ENCODE data around the gene REEP5.

Gene REEP5

DNA sequence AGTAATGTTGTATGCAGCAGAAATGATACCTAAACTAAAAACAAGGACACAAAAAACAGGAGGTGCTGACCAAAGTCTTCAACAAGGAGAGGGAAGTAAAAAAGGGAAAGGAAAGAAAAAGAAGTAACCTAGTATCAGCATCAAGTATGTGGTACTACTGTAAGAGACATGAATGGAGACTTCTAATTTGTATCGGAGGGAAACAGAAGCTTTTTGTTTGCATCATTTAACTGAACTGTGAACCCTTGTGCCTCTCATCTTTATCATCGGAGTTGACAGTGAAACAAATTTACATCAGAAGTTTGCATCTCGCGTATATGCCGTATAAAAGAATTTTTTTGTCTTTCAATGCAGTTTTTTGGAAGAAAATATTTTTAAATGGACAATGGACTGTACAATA lies 54.6 kb downstream of the REEP5 start:
- DNase-seq (ENCODE audit: extremely low spot score), result no peak
- TF ChIP-seq, protein P1, sequence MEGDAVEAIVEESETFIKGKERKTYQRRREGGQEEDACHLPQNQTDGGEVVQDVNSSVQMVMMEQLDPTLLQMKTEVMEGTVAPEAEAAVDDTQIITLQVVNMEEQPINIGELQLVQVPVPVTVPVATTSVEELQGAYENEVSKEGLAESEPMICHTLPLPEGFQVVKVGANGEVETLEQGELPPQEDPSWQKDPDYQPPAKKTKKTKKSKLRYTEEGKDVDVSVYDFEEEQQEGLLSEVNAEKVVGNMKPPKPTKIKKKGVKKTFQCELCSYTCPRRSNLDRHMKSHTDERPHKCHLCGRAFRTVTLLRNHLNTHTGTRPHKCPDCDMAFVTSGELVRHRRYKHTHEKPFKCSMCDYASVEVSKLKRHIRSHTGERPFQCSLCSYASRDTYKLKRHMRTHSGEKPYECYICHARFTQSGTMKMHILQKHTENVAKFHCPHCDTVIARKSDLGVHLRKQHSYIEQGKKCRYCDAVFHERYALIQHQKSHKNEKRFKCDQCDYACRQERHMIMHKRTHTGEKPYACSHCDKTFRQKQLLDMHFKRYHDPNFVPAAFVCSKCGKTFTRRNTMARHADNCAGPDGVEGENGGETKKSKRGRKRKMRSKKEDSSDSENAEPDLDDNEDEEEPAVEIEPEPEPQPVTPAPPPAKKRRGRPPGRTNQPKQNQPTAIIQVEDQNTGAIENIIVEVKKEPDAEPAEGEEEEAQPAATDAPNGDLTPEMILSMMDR (IDR thresholded peaks at IDR 0.05; ENCODE audit: control extremely low read depth, extremely low read depth, low read depth, missing control alignments), result no peak
- ChIA-PET CTCF (interaction anchor here (1.1 to 1.5 kb wide), 6 partner anchors 10 to 56 kb away, joined by 3 to 4 read pairs (median 4); no protein-coding TSS in a partner anchor), POLR2A (no interaction called here)

DNA sequence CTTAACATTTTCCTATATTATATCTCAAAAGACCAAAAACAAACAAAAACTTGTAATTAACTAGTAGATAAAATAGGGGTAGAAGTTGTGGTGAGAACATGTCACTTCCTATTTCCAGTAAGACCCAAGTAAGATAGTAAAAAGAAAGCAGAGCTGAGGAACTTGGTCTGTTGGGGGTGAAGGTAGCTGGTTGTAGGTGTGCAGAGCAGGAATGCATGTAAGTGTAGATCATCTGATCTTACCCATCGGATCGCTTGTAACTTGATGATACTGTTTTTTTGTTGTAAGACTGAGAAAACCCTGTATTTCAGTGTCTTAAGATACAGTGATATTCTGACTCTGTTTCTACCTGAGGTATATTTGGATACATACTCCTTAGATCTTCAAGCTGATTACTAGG lies 55.3 kb downstream of the REEP5 start:
- POLR2A ChIA-PET, result no interaction called here
- CTCF ChIA-PET, result interaction anchor here (1.1 to 1.5 kb wide), 4 partner anchors 12 to 56 kb away, joined by 4 read pairs; no protein-coding TSS in a partner anchor
- TF ChIP-seq, protein P1 (IDR thresholded peaks at IDR 0.05; ENCODE audit: control extremely low read depth, extremely low read depth, low read depth, missing control alignments), result no peak
- no peak for DNase-seq (ENCODE audit: extremely low spot score)

DNA sequence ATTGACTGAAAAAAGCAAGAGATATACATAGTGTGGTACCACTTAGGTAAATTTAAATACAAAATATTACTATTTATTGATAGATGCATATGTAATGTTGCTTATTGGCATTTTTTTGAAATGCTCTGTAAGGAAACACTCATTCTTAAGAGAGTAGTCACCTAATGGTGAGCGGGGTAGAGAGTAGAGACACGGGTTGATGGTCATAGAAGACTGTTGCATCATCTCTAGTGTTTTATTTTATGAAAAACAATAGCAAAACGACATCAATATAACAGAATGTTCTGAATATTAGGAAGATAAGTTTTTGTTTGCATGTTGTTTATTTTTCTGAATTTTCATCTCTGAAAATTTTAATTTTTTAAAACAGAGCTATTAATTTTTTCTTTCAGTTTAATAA lies 56.9 kb downstream of the REEP5 start:
- TF ChIP-seq, protein P1 (IDR thresholded peaks at IDR 0.05; ENCODE audit: control extremely low read depth, extremely low read depth, low read depth, missing control alignments), result no peak
- ChIA-PET POLR2A (no interaction called here), CTCF (no interaction called here)
- no peak for DNase-seq (ENCODE audit: extremely low spot score)

DNA sequence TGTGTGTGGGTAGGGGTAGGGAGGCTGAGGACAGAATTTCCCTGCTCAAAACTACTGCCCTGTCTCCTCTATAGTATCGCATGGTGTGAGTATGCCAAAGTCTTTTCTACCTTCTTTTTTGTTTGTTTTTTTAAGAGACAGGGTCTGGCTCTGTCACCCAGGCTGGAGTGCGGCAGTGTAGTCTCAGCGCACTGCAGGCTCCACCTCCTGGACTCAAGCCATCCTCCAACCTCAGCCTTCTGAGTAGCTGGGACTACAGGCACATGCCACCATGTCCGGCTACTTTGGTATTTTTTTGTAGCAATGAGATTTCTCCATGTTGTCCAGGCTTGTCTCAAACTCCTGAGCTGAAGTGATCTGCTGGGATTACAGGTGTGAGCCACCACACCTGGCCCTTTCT lies 58.5 kb downstream of the REEP5 start:
- POLR2A ChIA-PET, result no interaction called here
- TF ChIP-seq, protein P1 (IDR thresholded peaks at IDR 0.05; ENCODE audit: control extremely low read depth, extremely low read depth, low read depth, missing control alignments), result no peak
- DNase-seq (ENCODE audit: extremely low spot score), result no peak
- CTCF ChIA-PET, result interaction anchor here (1.7 kb wide), 1 partner anchor 18 kb away, joined by 4 read pairs; no protein-coding TSS in a partner anchor

DNA sequence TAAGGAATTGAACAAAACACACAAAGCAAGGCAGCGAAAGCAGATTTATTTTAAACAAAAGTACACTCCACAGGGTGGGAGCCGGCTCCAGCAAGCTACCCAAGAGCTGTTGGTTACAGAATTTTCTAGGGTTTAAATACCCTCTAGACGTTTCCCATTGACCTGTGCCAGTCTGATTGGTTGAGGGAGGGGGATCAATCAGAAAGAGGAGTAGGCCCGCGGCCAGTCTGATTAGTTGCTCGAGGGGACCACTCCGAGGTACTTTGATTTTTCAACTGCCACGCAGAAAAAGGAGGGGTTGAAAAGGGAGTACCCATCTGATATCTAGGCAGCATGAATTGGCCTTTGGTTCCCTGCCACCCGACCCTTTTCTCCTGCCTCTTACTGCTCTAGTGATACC lies 59.9 kb downstream of the REEP5 start:
- no peak for DNase-seq (ENCODE audit: extremely low spot score)
- TF ChIP-seq, protein P1 (IDR thresholded peaks at IDR 0.05; ENCODE audit: control extremely low read depth, extremely low read depth, low read depth, missing control alignments), result no peak
- POLR2A ChIA-PET, result no interaction called here
- CTCF ChIA-PET, result interaction anchor here (1.2 kb wide), 1 partner anchor 61 kb away, joined by 4 read pairs; no protein-coding TSS in a partner anchor

DNA sequence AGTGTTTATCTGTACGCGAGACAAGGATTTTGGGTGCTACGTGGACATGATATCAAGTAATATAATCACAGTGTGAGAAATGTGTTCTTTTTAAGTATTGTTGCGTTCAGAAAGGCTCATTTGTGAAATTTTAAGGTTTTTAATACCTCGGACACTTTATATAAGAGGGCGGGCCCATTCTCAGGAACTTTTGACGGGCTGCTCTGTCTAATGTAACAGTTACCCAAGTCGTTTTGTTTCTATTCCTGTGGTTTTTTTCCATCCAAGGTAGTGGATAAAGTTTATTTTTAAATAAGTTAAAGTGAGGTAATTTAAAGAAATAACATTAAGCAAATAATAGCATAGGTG lies 60.4 kb downstream of the REEP5 start:
- CTCF ChIA-PET, result interaction anchor here (1.2 to 1.7 kb wide), 2 partner anchors 17 to 61 kb away, joined by 4 read pairs; no protein-coding TSS in a partner anchor
- DNase-seq (ENCODE audit: extremely low spot score), result no peak
- POLR2A ChIA-PET, result interaction anchor here (1.2 kb wide), 1 partner anchor 22 kb away, joined by 3 read pairs; no protein-coding TSS in a partner anchor
- TF ChIP-seq, protein P1 (IDR thresholded peaks at IDR 0.05; ENCODE audit: control extremely low read depth, extremely low read depth, low read depth, missing control alignments), result no peak

Data from GM10248 (cell line).